WTC11 (cell line): Measurements from ENCODE around the gene TUBA4B. TPM values are rescaled to one million over a fixed set of nuclear protein-coding genes. Genes with fewer than 3 reads are reported as not detected.

Source experiments
- ATAC-seq: fragments of 200-7000 bp; cut with Tn5 transposase; 2 replicates; pipeline ENCODE4 v1.10.0; 2021; ENCODE audit warnings: mild to moderate bottlenecking, moderate library complexity
- CTCF ChIA-PET: fragments of 300-600 bp; sonication (Branson Sonifier 250); formaldehyde crosslinking; loops from one replicate; lab custom pipeline; 2021; ENCODE audit warnings: antibody characterized with exemption; lab: Charles Lee
- POLR2A ChIA-PET: fragments of 350-600 bp; sonication (Branson Sonifier 250); formaldehyde crosslinking; loops from one replicate; lab custom pipeline; 2021; ENCODE audit warnings: antibody characterized with exemption; lab: Charles Lee
- DNase-seq: peaks from one replicate; pipeline ENCODE4 v3.0.0; 2021; ENCODE audit warnings: low spot score
- H3K27ac Mint-ChIP-seq: 2 replicates; pipeline ENCODE4 v1.8.0; 2021; ENCODE audit warnings: mixed read lengths
- H3K27me3 Mint-ChIP-seq: 2 replicates; pipeline ENCODE4 v1.8.0; 2021; ENCODE audit warnings: low read depth, mild to moderate bottlenecking, moderate library complexity, mixed read lengths
- H3K36me3 Mint-ChIP-seq: 2 replicates; pipeline ENCODE4 v1.8.0; 2021; ENCODE audit warnings: mixed read lengths
- H3K4me1 Mint-ChIP-seq: 2 replicates; pipeline ENCODE4 v1.8.0; 2022; ENCODE audit warnings: mixed read lengths
- H3K4me3 Mint-ChIP-seq: 2 replicates; pipeline ENCODE4 v1.8.0; 2021; ENCODE audit warnings: mild to moderate bottlenecking, moderate library complexity, mixed read lengths
- H3K9me3 Mint-ChIP-seq: 2 replicates; pipeline ENCODE4 v1.8.0; 2021; ENCODE audit warnings: mixed read lengths
- ARID4B ChIP-seq: sonication (generic); formaldehyde crosslinking; IDR thresholded peaks from 2 replicates; pipeline ENCODE4 v1.8.0; 2023; ENCODE audit warnings: missing genetic modification reagents, mild to moderate bottlenecking, borderline replicate concordance
- ATF2 ChIP-seq: sonication (generic); formaldehyde crosslinking; IDR thresholded peaks from 2 replicates; pipeline ENCODE4 v1.8.1; 2022; ENCODE audit warnings: low read depth, missing genetic modification reagents, borderline replicate concordance
- E2F1 ChIP-seq: sonication (generic); formaldehyde crosslinking; IDR thresholded peaks from 2 replicates; pipeline ENCODE4 v1.8.0; 2022; ENCODE audit warnings: mild to moderate bottlenecking, missing genetic modification reagents
- E2F5 ChIP-seq: sonication (generic); formaldehyde crosslinking; IDR thresholded peaks from 2 replicates; pipeline ENCODE4 v1.8.1; 2022; ENCODE audit warnings: mild to moderate bottlenecking, moderate library complexity, missing genetic modification reagents
- FOXP4 ChIP-seq: sonication (generic); formaldehyde crosslinking; IDR thresholded peaks from 2 replicates; pipeline ENCODE4 v1.8.0; 2022; ENCODE audit warnings: mild to moderate bottlenecking, missing genetic modification reagents
- KAT7 ChIP-seq: sonication (generic); formaldehyde crosslinking; IDR thresholded peaks from 2 replicates; pipeline ENCODE4 v1.8.1; 2023; ENCODE audit warnings: missing genetic modification reagents, mild to moderate bottlenecking, borderline replicate concordance
- MLX ChIP-seq: sonication (generic); formaldehyde crosslinking; IDR thresholded peaks from 2 replicates; pipeline ENCODE4 v1.8.1; 2023; ENCODE audit warnings: mild to moderate bottlenecking, missing genetic modification reagents, moderate library complexity
- NR3C1 ChIP-seq: sonication (generic); formaldehyde crosslinking; conservative IDR thresholded peaks from 2 replicates; pipeline ENCODE4 v1.8.1; 2023; ENCODE audit warnings: low read depth, mild to moderate bottlenecking, missing genetic modification reagents
- SMAD3 ChIP-seq: sonication (generic); formaldehyde crosslinking; IDR thresholded peaks from 2 replicates; pipeline ENCODE4 v1.8.0; 2022; ENCODE audit warnings: missing genetic modification reagents, mild to moderate bottlenecking, borderline replicate concordance
- SP1 ChIP-seq: sonication (generic); formaldehyde crosslinking; conservative IDR thresholded peaks from 2 replicates; pipeline ENCODE4 v1.8.1; 2022; ENCODE audit warnings: missing genetic modification reagents
- STAT6 ChIP-seq: sonication (generic); formaldehyde crosslinking; conservative IDR thresholded peaks from 2 replicates; pipeline ENCODE4 v1.8.1; 2023; ENCODE audit warnings: mild to moderate bottlenecking, low read depth, missing genetic modification reagents, moderate library complexity
- TCF7 ChIP-seq: sonication (generic); formaldehyde crosslinking; IDR thresholded peaks from 2 replicates; pipeline ENCODE4 v1.8.0; 2022; ENCODE audit warnings: mild to moderate bottlenecking, low read depth, missing genetic modification reagents, moderate library complexity
- TEAD1 ChIP-seq: sonication (generic); formaldehyde crosslinking; IDR thresholded peaks from 2 replicates; pipeline ENCODE4 v1.8.0; 2022; ENCODE audit warnings: mild to moderate bottlenecking, missing genetic modification reagents
- TEAD4 ChIP-seq: sonication (generic); formaldehyde crosslinking; IDR thresholded peaks from 2 replicates; pipeline ENCODE4 v1.8.0; 2022; ENCODE audit warnings: mild to moderate bottlenecking, missing genetic modification reagents
- USF1 ChIP-seq: sonication (generic); formaldehyde crosslinking; IDR thresholded peaks from 2 replicates; pipeline ENCODE4 v1.8.0; 2022; ENCODE audit warnings: mild to moderate bottlenecking, missing genetic modification reagents
- USF2 ChIP-seq: sonication (generic); formaldehyde crosslinking; IDR thresholded peaks from 2 replicates; pipeline ENCODE4 v1.8.1; 2023; ENCODE audit warnings: mild to moderate bottlenecking, missing genetic modification reagents, moderate library complexity
- ZMAT4 ChIP-seq: fragments of 250-450 bp; sonication (Bioruptor Pico); IDR thresholded peaks from 2 replicates; pipeline ENCODE4 v1.9.0; 2021; ENCODE audit warnings: mild to moderate bottlenecking
- ZNF416 ChIP-seq: fragments of 250-450 bp; sonication (Bioruptor Pico); IDR thresholded peaks from 2 replicates; pipeline ENCODE4 v1.9.0; 2021; ENCODE audit warnings: mild to moderate bottlenecking, inconsistent platforms
- ZNF671 ChIP-seq: fragments of 250-450 bp; sonication (Bioruptor Pico); IDR thresholded peaks from 2 replicates; pipeline ENCODE4 v1.8.0; 2021; ENCODE audit warnings: mild to moderate bottlenecking
- total RNA-seq: library from RNA; stranded (reverse); gene quantifications from 3 replicates; pipeline ENCODE4 v1.2.3, GENCODE V29; 2021

The TUBA4B gene
- total RNA-seq, 1 experiment from 2014 or later, result 0.20 TPM

- DNase-seq (no peak), ATAC-seq (no peak)
- Mint-ChIP-seq H3K27ac (no peak overlapping the region), H3K27me3 (peaks cover 36% of the 10 kb centered on the region), H3K9me3 (no peaks in the 10 kb centered on the region), H3K4me1 (no peaks in the 10 kb centered on the region), H3K36me3 (no peaks in the 10 kb centered on the region), H3K4me3 (no peak overlapping the region)
- POLR2A ChIA-PET, result no interaction called here
- CTCF ChIA-PET, result no interaction called here
- no peak for TF ChIP-seq SP1
- no peak for TF ChIP-seq TEAD4 (CRISPR knock-in tag)
- no peak for TF ChIP-seq ATF2 (CRISPR knock-in tag)
- no peak for TF ChIP-seq SMAD3 (CRISPR knock-in tag)
- TF ChIP-seq USF2 (CRISPR knock-in tag), result no peak
- no peak for TF ChIP-seq KAT7 (CRISPR knock-in tag)
- no peak for TF ChIP-seq E2F5 (CRISPR knock-in tag)
- TF ChIP-seq NR3C1 (CRISPR knock-in tag), result no peak
- no peak for TF ChIP-seq ZNF416
- TF ChIP-seq USF1 (CRISPR knock-in tag), result no peak
- TF ChIP-seq TCF7, result no peak
- TF ChIP-seq ARID4B (CRISPR knock-in tag), result no peak
- TF ChIP-seq ZNF671 (CRISPR knock-in tag), result no peak
- no peak for TF ChIP-seq TEAD1 (CRISPR knock-in tag)
- TF ChIP-seq STAT6 (CRISPR knock-in tag), result no peak
- TF ChIP-seq MLX, result no peak
- no peak for TF ChIP-seq E2F1 (CRISPR knock-in tag)
- no peak for TF ChIP-seq FOXP4 (CRISPR knock-in tag)
- TF ChIP-seq ZMAT4 (CRISPR knock-in tag), result no peak
These were observed 15.3 kb downstream of the TUBA4B start for GRCh38 chr2:219268294-219268693.
